ENCODE data around the gene LITAF. TPM values are rescaled to one million over a fixed set of nuclear protein-coding genes. Genes with fewer than 3 reads are reported as not detected.
"Not testable (repeated sequence)": the region's sequence is repeated elsewhere in the genome, so short reads cannot be mapped to it uniquely, and the experiment has no call there.

The LITAF gene
- total RNA-seq, 1 experiment from 2014 or later, result 111 TPM

GRCh38 chr16:11539641-11540050 is 47.1 kb downstream of the LITAF start:
- no peak for DNase-seq (ENCODE audit: low read depth)
- in situ Hi-C loops (cut with HindIII; ENCODE audit: low pct_unique_long_range_greater_than_20kb, low sequenced_read_pairs), result no loop called here

- no peak for DNase-seq (ENCODE audit: low read depth)
- in situ Hi-C loops (cut with HindIII; ENCODE audit: low pct_unique_long_range_greater_than_20kb, low sequenced_read_pairs), result no loop called here
Observed at GRCh38 chr16:11538880-11539279, 47.8 kb downstream of the LITAF start.

GRCh38 chr16:11536104-11536866 is 50.4 kb downstream of the LITAF start:
- in situ Hi-C loops (cut with HindIII; ENCODE audit: low pct_unique_long_range_greater_than_20kb, low sequenced_read_pairs), result no loop called here
- DNase-seq (ENCODE audit: low read depth), result no peak

- DNase-seq (ENCODE audit: low read depth), result no peak
- in situ Hi-C loops (cut with HindIII; ENCODE audit: low pct_unique_long_range_greater_than_20kb, low sequenced_read_pairs), result no loop called here
Observed at GRCh38 chr16:11535494-11535893, 51.2 kb downstream of the LITAF start.

- DNase-seq (ENCODE audit: low read depth), result peak; percentile 87
- in situ Hi-C loops (cut with HindIII; ENCODE audit: low pct_unique_long_range_greater_than_20kb, low sequenced_read_pairs), result no loop called here
Observed at GRCh38 chr16:11534262-11534661, 52.5 kb downstream of the LITAF start.

- DNase-seq (ENCODE audit: low read depth), result no peak
- in situ Hi-C loops (cut with HindIII; ENCODE audit: low pct_unique_long_range_greater_than_20kb, low sequenced_read_pairs), result no loop called here
Observed at GRCh38 chr16:11533588-11533987, 53.1 kb downstream of the LITAF start.

GRCh38 chr16:11530171-11530940 is 56.4 kb downstream of the LITAF start:
- DNase-seq (ENCODE audit: low read depth), result no peak
- in situ Hi-C loops (cut with HindIII; ENCODE audit: low pct_unique_long_range_greater_than_20kb, low sequenced_read_pairs), result no loop called here

- no peak for DNase-seq (ENCODE audit: low read depth)
- in situ Hi-C loops (cut with HindIII; ENCODE audit: low pct_unique_long_range_greater_than_20kb, low sequenced_read_pairs), result no loop called here
Observed at GRCh38 chr16:11529285-11529684, 57.4 kb downstream of the LITAF start.

- DNase-seq (ENCODE audit: low read depth), result no peak
- in situ Hi-C loops (cut with HindIII; ENCODE audit: low pct_unique_long_range_greater_than_20kb, low sequenced_read_pairs), result no loop called here
Observed at GRCh38 chr16:11528053-11528452, 58.7 kb downstream of the LITAF start.

GRCh38 chr16:11526655-11527350 is 59.9 kb downstream of the LITAF start:
- in situ Hi-C loops (cut with HindIII; ENCODE audit: low pct_unique_long_range_greater_than_20kb, low sequenced_read_pairs), result no loop called here
- DNase-seq (ENCODE audit: low read depth), result no peak

- in situ Hi-C loops (cut with HindIII; ENCODE audit: low pct_unique_long_range_greater_than_20kb, low sequenced_read_pairs), result no loop called here
- DNase-seq (ENCODE audit: low read depth), result no peak
Observed at GRCh38 chr16:11524098-11524760, 62.5 kb downstream of the LITAF start.

- in situ Hi-C loops (cut with HindIII; ENCODE audit: low pct_unique_long_range_greater_than_20kb, low sequenced_read_pairs), result no loop called here
Observed at GRCh38 chr16:11521055-11521454, 65.7 kb downstream of the LITAF start.

GRCh38 chr16:11520442-11520841 is 66.3 kb downstream of the LITAF start:
- in situ Hi-C loops (cut with HindIII; ENCODE audit: low pct_unique_long_range_greater_than_20kb, low sequenced_read_pairs), result no loop called here
- no peak for DNase-seq (ENCODE audit: low read depth)

More at GRCh38 chr16:11521055-11521454, 65.7 kb downstream of the LITAF start:
- no peak for DNase-seq (ENCODE audit: low read depth)

- no peak for DNase-seq (ENCODE audit: low read depth)
- in situ Hi-C loops (cut with HindIII; ENCODE audit: low pct_unique_long_range_greater_than_20kb, low sequenced_read_pairs), result no loop called here
Observed at GRCh38 chr16:11517961-11518360, 68.8 kb downstream of the LITAF start.

GRCh38 chr16:11515540-11516430 is 70.9 kb downstream of the LITAF start:
- in situ Hi-C loops (cut with HindIII; ENCODE audit: low pct_unique_long_range_greater_than_20kb, low sequenced_read_pairs), result no loop called here
- DNase-seq (ENCODE audit: low read depth), result no peak

- in situ Hi-C loops (cut with HindIII; ENCODE audit: low pct_unique_long_range_greater_than_20kb, low sequenced_read_pairs), result no loop called here
Observed at GRCh38 chr16:11514283-11514682, 72.4 kb downstream of the LITAF start.

GRCh38 chr16:11513366-11513765 is 73.4 kb downstream of the LITAF start:
- DNase-seq (ENCODE audit: low read depth); in situ Hi-C loops (cut with HindIII; ENCODE audit: low pct_unique_long_range_greater_than_20kb, low sequenced_read_pairs): not testable (repeated sequence)

More at GRCh38 chr16:11514283-11514682, 72.4 kb downstream of the LITAF start:
- DNase-seq (ENCODE audit: low read depth), result no peak

GRCh38 chr16:11511801-11512200 is 74.9 kb downstream of the LITAF start:
- no peak for DNase-seq (ENCODE audit: low read depth)
- in situ Hi-C loops (cut with HindIII; ENCODE audit: low pct_unique_long_range_greater_than_20kb, low sequenced_read_pairs), result no loop called here

All from Caki2 (cell line).